HUES64 (cell line): ENCODE results near the gene SYNRG.

Experiments used
- H3K27ac ChIP-seq: 2 replicates; pipeline ENCODE4 v1.7.0; 2013; ENCODE audit warnings: low read depth, low read length, inconsistent platforms
- H3K27me3 ChIP-seq: 2 replicates; pipeline ENCODE4 v1.6.1; 2013; ENCODE audit warnings: mild to moderate bottlenecking, low read length; ENCODE audit not compliant: insufficient read depth
- H3K36me3 ChIP-seq: 2 replicates; pipeline ENCODE4 v1.6.1; 2013; ENCODE audit warnings: mild to moderate bottlenecking, low read length; ENCODE audit not compliant: insufficient read depth
- H3K4me1 ChIP-seq: 2 replicates; pipeline ENCODE4 v1.6.1; 2013; ENCODE audit warnings: mild to moderate bottlenecking, low read length, moderate library complexity; ENCODE audit not compliant: insufficient read depth
- H3K4me3 ChIP-seq: 2 replicates; pipeline ENCODE4 v1.5.1; 2013; ENCODE audit warnings: mild to moderate bottlenecking, low read length, moderate library complexity
- H3K9ac ChIP-seq: 2 replicates; pipeline ENCODE4 v1.6.1; 2013; ENCODE audit warnings: mild to moderate bottlenecking, low read depth, low read length
- H3K9me3 ChIP-seq: 2 replicates; pipeline ENCODE4 v1.6.1; 2013; ENCODE audit warnings: low read depth, low read length; ENCODE audit not compliant: insufficient read depth
- WGBS: fragments of 150-250, 120-280 bp; methylation state at CpG from one replicate; pipeline ENCODE4 v1.1.7; 2013; ENCODE audit warnings: missing lambda C conversion rate; 5-methylcytosine and 5-hydroxymethylcytosine counted together

SYNRG gene

GRCh38 chr17:37564252-37564651, 45.0 kb downstream of the SYNRG start:
- no peaks in the 10 kb centered on the region for H3K27me3 ChIP-seq
- WGBS: 95% methylated on average over 3 of the region's 3 CpGs
- no peak overlapping the region for H3K9ac ChIP-seq
- peaks cover 13% of the 10 kb centered on the region for H3K4me1 ChIP-seq
- H3K36me3 ChIP-seq: peaks cover 63% of the 10 kb centered on the region
- no peak overlapping the region for H3K27ac ChIP-seq
- H3K9me3 ChIP-seq: peaks cover 2% of the 10 kb centered on the region; the same call in 1 of the 2 replicates
- no peak overlapping the region for H3K4me3 ChIP-seq

GRCh38 chr17:37562016-37562745, 47.0 kb downstream of the SYNRG start:
- Histone ChIP-seq H3K27me3 (no peaks in the 10 kb centered on the region), H3K9me3 (peaks cover 2% of the 10 kb centered on the region; the same call in 1 of the 2 replicates), H3K36me3 (peaks cover 63% of the 10 kb centered on the region), H3K27ac (no peak overlapping the region), H3K4me3 (no peak overlapping the region), H3K4me1 (peaks cover 13% of the 10 kb centered on the region), H3K9ac (no peak overlapping the region)
- WGBS: 93% methylated on average over 5 of the region's 5 CpGs

GRCh38 chr17:37558299-37558698, 50.9 kb downstream of the SYNRG start:
- Histone ChIP-seq H3K4me3 (no peak overlapping the region), H3K27ac (no peak overlapping the region), H3K27me3 (no peaks in the 10 kb centered on the region), H3K9ac (no peak overlapping the region), H3K36me3 (peaks cover 64% of the 10 kb centered on the region), H3K4me1 (peaks cover 13% of the 10 kb centered on the region), H3K9me3 (no peaks in the 10 kb centered on the region)
- 97% methylated on average over 2 of the region's 2 CpGs for WGBS

GRCh38 chr17:37557482-37557881, 51.7 kb downstream of the SYNRG start:
- no peak overlapping the region for H3K4me3 ChIP-seq
- no peaks in the 10 kb centered on the region for H3K9me3 ChIP-seq
- H3K27ac ChIP-seq: no peak overlapping the region
- WGBS: 97% methylated on average over 2 of the region's 2 CpGs
- peaks cover 73% of the 10 kb centered on the region for H3K36me3 ChIP-seq
- H3K9ac ChIP-seq: no peak overlapping the region
- peaks cover 8% of the 10 kb centered on the region for H3K4me1 ChIP-seq
- no peaks in the 10 kb centered on the region for H3K27me3 ChIP-seq

- Histone ChIP-seq H3K9ac (no peak overlapping the region), H3K27me3 (no peaks in the 10 kb centered on the region), H3K4me1 (no peaks in the 10 kb centered on the region), H3K36me3 (peaks cover 61% of the 10 kb centered on the region), H3K4me3 (no peak overlapping the region), H3K27ac (no peak overlapping the region), H3K9me3 (no peaks in the 10 kb centered on the region)
- 97% methylated on average over 3 of the region's 3 CpGs for WGBS
Measured at GRCh38 chr17:37555386-37555785, 53.8 kb downstream of the SYNRG start.

GRCh38 chr17:37553401-37553966, 55.7 kb downstream of the SYNRG start:
- no peak overlapping the region for H3K4me3 ChIP-seq
- peaks cover 46% of the 10 kb centered on the region for H3K36me3 ChIP-seq
- 94% methylated on average over 6 of the region's 6 CpGs for WGBS
- no peaks in the 10 kb centered on the region for H3K27me3 ChIP-seq
- H3K9ac ChIP-seq: no peak overlapping the region
- H3K4me1 ChIP-seq: no peaks in the 10 kb centered on the region
- no peaks in the 10 kb centered on the region for H3K9me3 ChIP-seq
- no peak overlapping the region for H3K27ac ChIP-seq

GRCh38 chr17:37551788-37552187, 57.4 kb downstream of the SYNRG start:
- Histone ChIP-seq H3K9ac (no peak overlapping the region), H3K4me3 (no peak overlapping the region), H3K36me3 (peaks cover 29% of the 10 kb centered on the region), H3K27ac (no peak overlapping the region), H3K27me3 (no peaks in the 10 kb centered on the region), H3K9me3 (no peaks in the 10 kb centered on the region), H3K4me1 (peaks cover 4% of the 10 kb centered on the region; the same call in 1 of the 2 replicates)
- 97% methylated on average over 3 of the region's 3 CpGs for WGBS

- no peak overlapping the region for H3K27ac ChIP-seq
- H3K4me3 ChIP-seq: no peak overlapping the region
- no peaks in the 10 kb centered on the region for H3K27me3 ChIP-seq
- WGBS: 100% methylated on average over 1 of the region's 1 CpG
- peaks cover 10% of the 10 kb centered on the region for H3K36me3 ChIP-seq
- no peaks in the 10 kb centered on the region for H3K9me3 ChIP-seq
- H3K4me1 ChIP-seq: peaks cover 4% of the 10 kb centered on the region; the same call in 1 of the 2 replicates
- no peak overlapping the region for H3K9ac ChIP-seq
Measured at GRCh38 chr17:37547986-37548385, 61.2 kb downstream of the SYNRG start.

- WGBS: 98% methylated on average over 3 of the region's 3 CpGs
- Histone ChIP-seq H3K4me3 (no peak overlapping the region), H3K9me3 (no peaks in the 10 kb centered on the region), H3K9ac (no peak overlapping the region), H3K27me3 (no peaks in the 10 kb centered on the region), H3K27ac (no peak overlapping the region), H3K4me1 (peaks cover 21% of the 10 kb centered on the region; the same call in 1 of the 2 replicates), H3K36me3 (peaks cover 16% of the 10 kb centered on the region)
Measured at GRCh38 chr17:37546302-37546701, 62.9 kb downstream of the SYNRG start.

- Histone ChIP-seq H3K27me3 (no peaks in the 10 kb centered on the region), H3K9ac (no peak overlapping the region), H3K9me3 (no peaks in the 10 kb centered on the region), H3K27ac (no peak overlapping the region), H3K36me3 (peaks cover 22% of the 10 kb centered on the region), H3K4me3 (no peak overlapping the region), H3K4me1 (peaks cover 27% of the 10 kb centered on the region; the same call in 1 of the 2 replicates)
- WGBS: 100% methylated on average over 2 of the region's 2 CpGs
Measured at GRCh38 chr17:37545486-37545885, 63.7 kb downstream of the SYNRG start.

GRCh38 chr17:37543637-37544052, 65.6 kb downstream of the SYNRG start:
- no peak overlapping the region for H3K9ac ChIP-seq
- no peak overlapping the region for H3K4me3 ChIP-seq
- peaks cover 27% of the 10 kb centered on the region; the same call in 1 of the 2 replicates for H3K4me1 ChIP-seq
- no peak overlapping the region for H3K27ac ChIP-seq
- H3K9me3 ChIP-seq: no peaks in the 10 kb centered on the region
- H3K36me3 ChIP-seq: peaks cover 37% of the 10 kb centered on the region
- WGBS: 96% methylated on average over 2 of the region's 2 CpGs
- no peaks in the 10 kb centered on the region for H3K27me3 ChIP-seq
